MV-4-11 (cell line): ENCODE measurements around the gene LEKR1.
A peak's percentile ranks its signal among the peaks of the same experiment; 100 is the strongest.

Experiments used
- DNase-seq: peaks from one replicate; lab custom pipeline; 2025; lab: John Stamatoyannopoulos, UW

Gene LEKR1

GRCh38 chr3:156981005-156981404 lies 154.9 kb downstream of the LEKR1 start:
- no peak for DNase-seq

DNA sequence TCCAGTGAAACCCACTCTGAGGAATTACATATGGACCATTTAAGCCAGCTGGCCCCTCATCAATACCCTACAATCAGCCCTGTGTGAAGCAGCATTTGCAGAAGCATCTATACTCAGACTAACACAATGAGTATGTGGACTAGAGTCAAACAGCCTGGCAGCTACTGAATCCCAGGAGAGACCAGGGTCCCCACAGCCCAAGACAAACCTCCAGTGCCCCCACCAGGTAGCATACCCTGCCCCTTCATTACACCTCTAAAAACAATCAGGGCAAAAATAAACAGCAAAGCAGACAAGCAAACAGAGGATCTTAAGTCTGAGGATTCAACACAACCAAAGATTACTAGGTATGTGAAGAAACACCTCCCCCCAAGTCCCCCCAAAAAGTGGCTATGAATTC lies 157.4 kb downstream of the LEKR1 start:
- no peak for DNase-seq

- DNase-seq = peak; percentile 45
These were observed 159.6 kb downstream of the LEKR1 start for GRCh38 chr3:156985711-156986110.

DNA sequence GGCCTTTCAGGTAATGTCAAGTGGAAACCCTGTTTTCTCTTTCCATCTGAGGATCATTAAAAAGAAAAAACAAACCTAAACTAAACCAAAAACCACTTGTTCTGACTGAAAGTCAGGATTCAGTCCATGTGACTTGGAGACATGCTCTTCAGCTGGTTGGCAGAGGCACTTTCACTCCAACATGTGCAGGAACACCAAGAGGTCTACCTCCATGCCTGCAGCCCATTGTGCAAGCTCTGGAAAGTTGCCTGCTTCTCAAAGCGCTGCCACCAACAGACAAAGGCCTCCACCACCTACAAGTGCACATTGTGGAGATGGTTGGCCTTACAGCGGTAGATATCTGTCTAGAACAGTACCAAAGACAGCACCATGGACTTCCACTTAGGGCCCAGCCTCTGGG lies 161.8 kb downstream of the LEKR1 start:
- no peak for DNase-seq

DNA sequence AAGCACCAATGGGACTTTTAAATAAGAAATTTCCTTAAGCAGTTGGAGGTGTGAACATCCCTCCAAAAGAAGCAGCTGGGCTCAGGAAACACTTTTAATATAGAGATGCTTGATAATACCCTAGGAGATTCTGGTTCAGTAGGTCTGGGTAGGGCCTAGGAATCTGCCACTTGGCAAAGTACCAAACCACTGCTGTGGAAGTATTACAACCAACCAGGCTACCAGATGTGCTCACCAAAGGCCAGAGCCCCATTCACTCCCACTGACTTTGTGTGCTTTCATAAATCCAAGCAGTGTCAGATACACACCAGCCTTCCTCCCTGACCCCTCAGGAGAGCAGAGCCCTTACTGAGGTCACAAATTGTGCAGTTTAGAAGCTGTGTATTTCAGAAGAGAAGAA lies 171.2 kb downstream of the LEKR1 start:
- no peak for DNase-seq

DNA sequence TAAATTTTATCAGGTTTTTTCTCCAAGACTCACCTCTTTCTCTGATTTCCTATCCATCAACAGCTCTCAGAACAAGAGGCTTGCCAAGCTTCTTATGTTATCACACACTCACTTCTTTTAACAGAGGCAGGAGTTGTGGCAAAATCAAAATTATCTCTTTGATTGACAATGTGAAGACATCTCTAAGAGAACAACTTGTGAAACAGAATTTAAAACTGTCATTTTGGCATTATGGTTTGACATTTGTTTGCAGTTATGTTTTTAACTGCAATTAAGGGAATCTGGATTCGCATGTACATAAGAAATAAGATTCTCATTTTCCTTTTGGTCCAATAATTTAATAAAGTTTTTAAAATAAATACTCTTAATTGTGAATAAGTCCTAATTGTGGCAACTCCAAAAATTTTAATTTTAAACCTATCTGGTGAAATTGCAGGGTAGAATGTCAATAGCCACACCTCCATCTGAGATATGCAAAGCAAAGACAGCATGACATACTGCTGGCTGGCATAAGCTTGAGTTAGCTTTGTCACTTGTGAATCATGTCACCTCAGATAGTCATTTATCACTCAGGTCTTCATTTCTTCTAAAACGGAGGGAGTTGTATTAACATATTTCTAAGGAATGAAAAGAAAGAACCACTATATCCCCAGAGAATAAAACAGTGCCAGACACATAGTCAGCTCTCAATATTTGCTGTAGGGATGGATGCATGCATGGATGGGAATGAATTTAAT lies 175.2 kb downstream of the LEKR1 start:
- no peak for DNase-seq

- no peak for DNase-seq
These were observed 195.5 kb downstream of the LEKR1 start for GRCh38 chr3:157021679-157022078.

DNA sequence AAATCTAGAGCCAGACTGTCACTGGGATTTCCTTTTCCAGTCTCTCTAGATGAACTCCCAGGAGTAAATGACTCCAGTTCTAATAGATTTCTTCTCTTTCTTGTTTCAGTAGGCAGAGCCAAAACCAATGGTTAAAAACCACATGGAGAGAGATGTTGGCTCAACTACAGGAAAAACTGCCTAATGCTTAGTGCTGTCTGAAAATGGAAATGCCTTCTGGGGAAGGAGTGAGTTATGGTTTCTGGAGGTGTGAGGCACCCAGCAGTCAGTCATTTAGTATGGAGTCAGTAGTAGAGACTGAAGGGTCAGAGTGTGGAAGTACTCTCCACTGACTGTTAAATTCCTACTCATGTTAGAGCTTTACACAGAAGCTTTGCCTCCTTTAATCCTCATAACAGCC lies 197.1 kb downstream of the LEKR1 start:
- no peak for DNase-seq

GRCh38 chr3:157026091-157026490 lies 199.9 kb downstream of the LEKR1 start:
- DNase-seq = no peak

- DNase-seq = no peak
These were observed 201.9 kb downstream of the LEKR1 start for GRCh38 chr3:157027861-157028745.

DNA sequence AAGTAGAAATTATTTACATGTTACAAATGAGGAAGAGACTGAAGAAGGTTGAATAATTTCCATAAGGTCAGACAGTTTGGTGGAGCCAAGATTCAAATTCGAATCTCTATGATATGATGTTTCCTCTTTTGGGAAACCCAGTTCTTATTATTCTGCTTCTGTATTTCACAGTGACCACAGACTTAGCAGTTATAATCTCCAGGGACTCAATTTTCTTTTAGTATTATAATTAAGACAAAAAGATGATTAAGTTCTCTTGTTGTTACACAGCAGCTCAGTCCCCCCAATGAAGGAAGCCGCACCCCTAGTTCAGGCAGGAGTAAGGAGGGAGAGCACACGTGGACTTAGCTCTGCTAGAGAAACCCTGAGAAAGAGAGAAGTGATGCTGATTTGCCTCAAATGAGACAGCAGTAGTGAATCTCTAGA lies 203.2 kb downstream of the LEKR1 start:
- DNase-seq = peak; percentile 54

- no peak for DNase-seq
These were observed 204.6 kb downstream of the LEKR1 start for GRCh38 chr3:157030712-157031111.

DNA sequence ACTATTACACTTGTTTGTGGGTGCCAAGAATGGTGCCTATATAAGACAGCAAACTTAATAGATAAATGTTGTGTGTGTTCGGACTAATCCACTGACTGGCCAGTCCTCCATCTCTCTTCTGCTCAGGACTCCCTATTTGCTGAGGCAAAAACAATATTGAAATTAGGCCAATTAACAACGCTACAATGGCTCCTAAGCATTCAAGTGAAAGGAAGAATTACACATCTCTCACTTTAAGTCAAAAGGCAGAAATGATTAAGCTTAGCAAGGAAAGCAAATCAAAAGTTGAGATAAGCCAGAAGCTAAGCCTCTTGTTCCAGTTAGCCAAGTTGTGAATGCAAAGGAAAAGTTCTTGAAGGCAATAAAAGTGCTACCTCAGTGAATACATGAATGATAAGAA lies 206.8 kb downstream of the LEKR1 start:
- DNase-seq = no peak

DNA sequence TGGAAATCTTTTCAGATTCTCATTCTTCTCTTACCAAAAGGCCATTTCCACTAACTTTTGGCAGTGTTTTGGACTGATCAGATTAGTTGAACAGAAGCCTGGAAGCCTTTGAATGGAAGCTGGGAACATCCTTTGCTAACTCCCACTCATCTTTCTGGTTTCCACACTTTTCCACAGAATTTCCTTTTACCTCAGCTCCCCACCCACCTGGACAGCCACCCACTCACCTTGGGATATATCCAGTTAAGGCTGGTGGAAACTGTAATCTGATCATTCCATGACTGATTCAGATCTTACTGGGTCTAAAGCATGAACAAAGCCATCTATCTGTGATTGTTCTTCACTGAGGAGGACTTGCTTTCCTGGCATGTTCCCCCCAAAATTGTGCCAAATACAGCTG lies 214.3 kb downstream of the LEKR1 start:
- DNase-seq = no peak

- no peak for DNase-seq
These were observed 216.1 kb downstream of the LEKR1 start for GRCh38 chr3:157042226-157042625.

DNA sequence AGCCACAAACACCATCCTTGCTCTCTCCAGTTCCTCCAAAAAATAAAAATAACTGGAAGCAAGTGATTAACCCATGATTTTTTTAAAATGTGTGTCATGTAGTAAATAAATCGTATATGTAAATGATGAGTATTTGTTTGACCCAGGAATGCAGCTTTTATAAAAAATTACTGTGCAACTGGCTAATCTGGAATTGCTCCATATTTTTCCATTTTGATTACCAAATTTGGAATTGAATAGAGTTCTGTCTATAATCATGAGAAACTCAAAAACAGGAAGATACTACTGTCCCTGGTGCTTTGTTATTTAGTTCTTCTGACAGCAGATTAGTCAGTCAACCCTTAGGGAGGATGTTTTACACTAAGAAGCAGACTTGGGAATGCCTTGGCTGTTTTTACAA lies 217.6 kb downstream of the LEKR1 start:
- DNase-seq = no peak

DNA sequence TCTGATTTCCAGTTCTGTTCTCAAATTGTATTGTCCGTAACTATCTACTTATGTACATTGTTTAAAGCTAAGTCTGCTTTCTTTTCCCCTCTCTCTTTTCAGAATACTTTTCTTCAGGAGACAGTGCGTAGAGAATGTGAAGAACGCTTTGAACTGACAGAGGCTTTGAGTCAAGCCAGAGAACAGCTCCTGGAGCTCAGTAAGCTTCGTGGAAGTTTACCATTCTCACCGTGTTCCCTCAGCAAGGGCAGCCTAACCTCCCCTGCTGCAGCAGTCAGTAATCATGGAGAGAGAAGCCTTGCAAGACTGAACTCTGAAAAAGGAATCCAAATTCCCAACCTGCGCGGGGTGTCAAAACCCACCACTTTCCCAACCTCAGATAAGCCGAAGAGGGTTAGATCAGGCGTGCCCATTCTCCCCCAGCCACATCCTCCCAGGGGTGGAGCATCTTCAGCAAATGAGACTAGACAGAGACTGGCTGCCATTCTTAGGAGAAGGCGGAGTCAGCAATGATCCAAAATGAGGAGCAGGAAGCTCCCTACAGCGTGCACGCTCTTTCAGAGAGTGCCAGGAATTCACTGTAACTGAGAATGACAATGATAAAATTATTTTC lies 219.2 kb downstream of the LEKR1 start:
- DNase-seq = no peak

DNA sequence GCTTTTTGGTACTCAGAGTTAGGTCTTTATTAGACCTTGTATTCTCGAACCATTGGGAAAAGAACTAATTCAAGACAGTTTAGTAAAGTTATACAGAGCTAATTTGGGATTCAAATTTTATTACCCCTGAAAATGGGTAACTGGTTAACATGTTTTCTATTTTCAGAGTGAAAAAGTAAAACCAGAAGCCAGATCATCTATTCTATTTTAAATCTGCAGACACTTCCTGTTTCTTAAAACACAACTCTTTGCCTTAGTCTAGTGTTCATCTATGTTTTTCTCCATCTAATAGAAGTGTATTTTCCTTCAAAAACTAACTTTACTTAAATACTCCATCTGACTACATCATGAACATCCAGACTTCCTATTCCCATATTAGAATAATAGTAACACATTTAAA lies 220.4 kb downstream of the LEKR1 start:
- no peak for DNase-seq

GRCh38 chr3:157051055-157051454 lies 224.9 kb downstream of the LEKR1 start:
- no peak for DNase-seq

- no peak for DNase-seq
These were observed 225.4 kb downstream of the LEKR1 start for GRCh38 chr3:157051591-157051990.

- DNase-seq = no peak
These were observed 229.9 kb downstream of the LEKR1 start for GRCh38 chr3:157056035-157056434.

DNA sequence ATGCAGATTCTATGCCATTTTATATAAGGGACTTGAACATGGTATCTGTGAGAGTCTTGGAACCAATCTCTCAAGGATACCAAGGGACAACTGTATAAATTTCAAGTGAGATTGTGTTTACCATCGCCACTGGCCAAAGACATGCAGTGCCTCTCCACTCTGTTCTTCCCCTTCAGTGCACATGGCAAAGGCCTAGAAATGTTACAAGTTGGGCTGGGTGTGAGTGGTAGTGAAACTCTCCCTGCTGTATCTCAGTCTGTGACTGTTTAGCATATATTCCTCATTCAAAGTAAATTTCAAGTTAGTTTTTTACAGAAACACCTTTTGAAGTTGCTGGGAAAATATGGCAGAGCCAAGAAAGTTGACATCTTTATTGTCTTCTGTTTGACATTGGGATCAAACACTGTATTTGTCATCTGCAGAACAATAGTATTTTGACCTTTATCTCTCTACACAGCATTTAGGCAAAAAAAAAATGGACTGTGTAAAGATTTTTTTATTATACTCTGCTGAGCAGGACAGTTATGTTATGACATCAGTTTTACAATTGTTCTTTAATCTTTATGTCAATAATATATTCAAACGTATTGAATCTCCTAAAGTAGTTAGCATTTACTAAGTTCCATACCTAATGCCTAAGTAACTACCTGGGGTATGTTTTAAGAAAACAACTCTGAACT lies 232.4 kb downstream of the LEKR1 start:
- no peak for DNase-seq
